Neural cell (in vitro differentiated cells): ENCODE measurements around the gene CPVL. TPM values are rescaled to one million over a fixed set of nuclear protein-coding genes. Genes with fewer than 3 reads are reported as not detected.

Experiments used
- H2AFZ ChIP-seq: fragments of 200-600, 300-800 bp; sonication (generic), shearing (Covaris generic); 2 replicates; pipeline ENCODE4 v1.6.0; 2014; ENCODE audit warnings: low read depth, mild to moderate bottlenecking, antibody characterized with exemption, low read length, moderate library complexity
- H3F3A ChIP-seq: fragments of 200-600 bp; shearing (Covaris generic); 2 replicates; pipeline ENCODE4 v1.6.1; 2016; ENCODE audit warnings: mild to moderate bottlenecking, moderate library complexity, mixed read lengths, antibody characterized with exemption, low read length; ENCODE audit not compliant: insufficient read depth, poor library complexity, severe bottlenecking
- H3K27ac ChIP-seq: fragments of 200-600, 300-800 bp; sonication (generic), shearing (Covaris generic); 2 replicates; pipeline ENCODE4 v1.5.1; 2014; ENCODE audit warnings: mild to moderate bottlenecking, low read length, moderate library complexity
- H3K27me3 ChIP-seq: fragments of 300-800, 200-600 bp; sonication (generic), shearing (Covaris generic); 2 replicates; pipeline ENCODE4 v1.6.0; 2014; ENCODE audit warnings: mild to moderate bottlenecking, low read depth, low read length, moderate library complexity; ENCODE audit not compliant: insufficient read depth
- H3K36me3 ChIP-seq: fragments of 300-800, 200-600 bp; sonication (generic), shearing (Covaris generic); 2 replicates; pipeline ENCODE4 v1.5.1; 2014; ENCODE audit warnings: mild to moderate bottlenecking, antibody characterized with exemption, low read length, moderate library complexity; ENCODE audit not compliant: insufficient read depth
- H3K4me2 ChIP-seq: fragments of 300-800, 200-600 bp; sonication (generic), shearing (Covaris generic); 2 replicates; pipeline ENCODE4 v1.6.0; 2014; ENCODE audit warnings: mild to moderate bottlenecking, low read length
- H3K4me3 ChIP-seq: fragments of 300-800, 200-600 bp; sonication (generic), shearing (Covaris generic); 2 replicates; pipeline ENCODE4 v1.5.1; 2014; ENCODE audit warnings: mild to moderate bottlenecking, low read length, moderate library complexity
- H3K79me2 ChIP-seq: fragments of 200-600 bp; shearing (Covaris generic); replicated peaks from 2 replicates; pipeline ENCODE4 v1.6.0; 2014; ENCODE audit warnings: mild to moderate bottlenecking, low read length, moderate library complexity; ENCODE audit not compliant: insufficient read depth
- H3K9ac ChIP-seq: fragments of 300-800, 200-600 bp; sonication (generic), shearing (Covaris generic); 2 replicates; pipeline ENCODE4 v1.6.1; 2016; ENCODE audit warnings: mild to moderate bottlenecking, low read length, mixed read lengths
- H3K9me2 ChIP-seq: fragments of 200-600 bp; shearing (Covaris generic); 2 replicates; pipeline ENCODE4 v1.6.1; 2016; ENCODE audit warnings: mild to moderate bottlenecking, low read length, mixed read lengths; ENCODE audit not compliant: insufficient read depth
- H3K9me3 ChIP-seq: fragments of 200-600, 300-800 bp; sonication (generic), shearing (Covaris generic); 2 replicates; pipeline ENCODE4 v1.6.1; 2016; ENCODE audit warnings: mild to moderate bottlenecking, mixed run types, low read length, moderate library complexity, mixed read lengths
- H4K20me1 ChIP-seq: fragments of 200-600 bp; shearing (Covaris generic); 2 replicates; pipeline ENCODE4 v1.6.1; 2016; ENCODE audit warnings: mild to moderate bottlenecking, mixed run types; ENCODE audit not compliant: insufficient read depth
- EP300 ChIP-seq: fragments of 450-650 bp; conservative IDR thresholded peaks from 2 replicates; pipeline ENCODE4 v1.6.1; 2014; ENCODE audit warnings: antibody characterized with exemption, mild to moderate bottlenecking, moderate library complexity; ENCODE audit not compliant: poor library complexity, severe bottlenecking
- EZH2 ChIP-seq: fragments of 200-600, 300-800 bp; shearing (Covaris generic), sonication (generic); IDR thresholded peaks from 2 replicates; pipeline ENCODE4 v1.6.1; 2014; ENCODE audit warnings: antibody characterized with exemption, low read length, borderline replicate concordance, mild to moderate bottlenecking; ENCODE audit not compliant: insufficient read depth, poor library complexity, severe bottlenecking
- MXI1 ChIP-seq: fragments of 450-650 bp; conservative IDR thresholded peaks from 2 replicates; pipeline ENCODE4 v1.6.1; 2014; ENCODE audit warnings: antibody characterized with exemption, mild to moderate bottlenecking; ENCODE audit not compliant: poor library complexity, severe bottlenecking
- POLR2AphosphoS5 ChIP-seq: IDR thresholded peaks from 2 replicates; pipeline ENCODE4 v1.6.1; 2012
- RAD21 ChIP-seq: fragments of 450-650 bp; conservative IDR thresholded peaks from 2 replicates; pipeline ENCODE4 v1.6.1; 2014; ENCODE audit warnings: antibody characterized with exemption, mild to moderate bottlenecking, moderate library complexity
- SMC3 ChIP-seq: fragments of 450-650 bp; conservative IDR thresholded peaks from 2 replicates; pipeline ENCODE4 v1.6.1; 2014; ENCODE audit warnings: antibody characterized with exemption, mild to moderate bottlenecking, moderate library complexity; ENCODE audit not compliant: poor library complexity
- TAF1 ChIP-seq: IDR thresholded peaks from 2 replicates; pipeline ENCODE4 v1.6.1; 2012; ENCODE audit warnings: low read depth
- polyA plus RNA-seq: library from polyadenylated mRNA; depleted of rRNA; stranded (reverse); fragments of >200 nt; gene quantifications from 2 replicates; pipeline ENCODE4 v1.2.3, GENCODE V29; 2014
- TF ChIP-seq, protein P1 (sequence below): IDR thresholded peaks from 2 replicates; pipeline ENCODE4 v1.6.1; 2012; ENCODE audit warnings: borderline replicate concordance
- TF ChIP-seq, protein P2 (sequence below): fragments of 450-650 bp; IDR thresholded peaks from 2 replicates; pipeline ENCODE4 v1.5.1; 2014; ENCODE audit warnings: antibody characterized with exemption, mild to moderate bottlenecking, moderate library complexity; ENCODE audit not compliant: poor library complexity, severe bottlenecking

CPVL gene
- polyA plus RNA-seq, 1 donor from 2014 or later = 13.0 TPM

DNA sequence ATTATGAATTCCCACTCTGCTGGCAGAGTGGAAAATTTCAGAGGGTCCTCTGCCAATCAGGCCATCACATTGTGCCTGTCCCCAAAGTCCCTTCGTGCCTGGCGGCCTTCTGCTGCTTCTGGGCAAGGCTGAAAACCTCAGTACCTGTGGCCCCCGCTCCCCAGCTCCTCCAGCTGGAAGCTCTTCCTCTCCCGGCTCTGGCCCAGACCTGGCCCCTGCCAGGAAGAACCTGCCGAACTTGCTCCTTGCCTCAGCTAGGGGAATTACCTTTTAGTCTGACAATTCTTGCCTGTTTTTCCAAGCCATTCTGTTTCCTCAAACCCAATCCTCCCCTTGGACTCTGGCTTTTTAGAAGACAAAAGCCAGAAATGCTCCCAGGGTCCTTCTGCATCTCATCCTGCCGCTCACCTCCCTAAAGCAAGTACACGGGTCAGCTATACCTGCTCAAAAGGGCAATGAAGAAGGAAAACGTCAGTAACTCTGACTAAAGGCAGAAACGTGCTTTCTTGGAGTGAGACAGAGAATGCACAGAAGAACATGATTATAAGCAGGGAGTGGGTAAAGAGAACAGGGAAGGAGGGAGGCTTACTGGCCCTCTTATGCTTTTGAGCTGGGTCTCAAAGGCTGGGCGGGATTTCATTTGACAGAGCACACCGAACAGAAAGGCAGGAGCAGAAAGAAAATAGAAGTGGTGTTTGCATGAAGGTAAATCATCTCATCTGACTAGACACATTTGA is 160.1 kb downstream of the CPVL start:
- Histone ChIP-seq H3K4me2 (no peak overlapping the region), H2AFZ (no peak overlapping the region), H3K27me3 (no peaks in the 10 kb centered on the region), H4K20me1 (no peaks in the 10 kb centered on the region), H3K79me2 (no peaks in the 10 kb centered on the region), H3K9ac (no peak overlapping the region), H3K9me3 (no peaks in the 10 kb centered on the region), H3K9me2 (no peaks in the 10 kb centered on the region), H3F3A (no peaks in the 10 kb centered on the region), H3K27ac (no peak overlapping the region), H3K4me3 (no peak overlapping the region), H3K36me3 (no peaks in the 10 kb centered on the region)
- TF ChIP-seq EZH2 = no peak
- no peak for TF ChIP-seq SMC3
- no peak for TF ChIP-seq RAD21

DNA sequence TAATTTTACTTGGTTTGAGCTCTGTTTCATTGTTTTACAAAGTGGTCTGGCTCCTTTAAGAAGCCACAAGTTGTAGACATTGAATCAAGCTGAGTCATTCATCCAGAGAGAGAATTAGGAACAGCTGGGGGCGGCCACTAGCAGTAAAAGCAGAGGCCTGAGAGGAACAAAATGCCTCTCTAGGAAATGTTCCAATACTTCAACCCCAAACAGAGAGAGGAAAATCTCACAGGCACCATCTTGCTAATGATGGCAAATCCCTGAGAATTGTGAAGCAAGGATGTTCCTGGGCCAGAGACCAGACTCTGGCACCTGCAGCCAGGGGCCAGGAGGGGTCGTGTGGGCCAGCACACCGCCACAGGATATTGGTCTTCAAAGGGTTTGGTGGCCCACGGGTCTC is 161.7 kb downstream of the CPVL start:
- no peaks in the 10 kb centered on the region for H3K9me2 ChIP-seq
- H2AFZ ChIP-seq = no peak overlapping the region
- TF ChIP-seq, protein P1, sequence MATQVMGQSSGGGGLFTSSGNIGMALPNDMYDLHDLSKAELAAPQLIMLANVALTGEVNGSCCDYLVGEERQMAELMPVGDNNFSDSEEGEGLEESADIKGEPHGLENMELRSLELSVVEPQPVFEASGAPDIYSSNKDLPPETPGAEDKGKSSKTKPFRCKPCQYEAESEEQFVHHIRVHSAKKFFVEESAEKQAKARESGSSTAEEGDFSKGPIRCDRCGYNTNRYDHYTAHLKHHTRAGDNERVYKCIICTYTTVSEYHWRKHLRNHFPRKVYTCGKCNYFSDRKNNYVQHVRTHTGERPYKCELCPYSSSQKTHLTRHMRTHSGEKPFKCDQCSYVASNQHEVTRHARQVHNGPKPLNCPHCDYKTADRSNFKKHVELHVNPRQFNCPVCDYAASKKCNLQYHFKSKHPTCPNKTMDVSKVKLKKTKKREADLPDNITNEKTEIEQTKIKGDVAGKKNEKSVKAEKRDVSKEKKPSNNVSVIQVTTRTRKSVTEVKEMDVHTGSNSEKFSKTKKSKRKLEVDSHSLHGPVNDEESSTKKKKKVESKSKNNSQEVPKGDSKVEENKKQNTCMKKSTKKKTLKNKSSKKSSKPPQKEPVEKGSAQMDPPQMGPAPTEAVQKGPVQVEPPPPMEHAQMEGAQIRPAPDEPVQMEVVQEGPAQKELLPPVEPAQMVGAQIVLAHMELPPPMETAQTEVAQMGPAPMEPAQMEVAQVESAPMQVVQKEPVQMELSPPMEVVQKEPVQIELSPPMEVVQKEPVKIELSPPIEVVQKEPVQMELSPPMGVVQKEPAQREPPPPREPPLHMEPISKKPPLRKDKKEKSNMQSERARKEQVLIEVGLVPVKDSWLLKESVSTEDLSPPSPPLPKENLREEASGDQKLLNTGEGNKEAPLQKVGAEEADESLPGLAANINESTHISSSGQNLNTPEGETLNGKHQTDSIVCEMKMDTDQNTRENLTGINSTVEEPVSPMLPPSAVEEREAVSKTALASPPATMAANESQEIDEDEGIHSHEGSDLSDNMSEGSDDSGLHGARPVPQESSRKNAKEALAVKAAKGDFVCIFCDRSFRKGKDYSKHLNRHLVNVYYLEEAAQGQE = no peak
- TF ChIP-seq EP300 (no peak), RAD21 (no peak), MXI1 (no peak), POLR2AphosphoS5 (no peak), SMC3 (no peak), TAF1 (no peak), EZH2 (no peak)
- TF ChIP-seq, protein P2, sequence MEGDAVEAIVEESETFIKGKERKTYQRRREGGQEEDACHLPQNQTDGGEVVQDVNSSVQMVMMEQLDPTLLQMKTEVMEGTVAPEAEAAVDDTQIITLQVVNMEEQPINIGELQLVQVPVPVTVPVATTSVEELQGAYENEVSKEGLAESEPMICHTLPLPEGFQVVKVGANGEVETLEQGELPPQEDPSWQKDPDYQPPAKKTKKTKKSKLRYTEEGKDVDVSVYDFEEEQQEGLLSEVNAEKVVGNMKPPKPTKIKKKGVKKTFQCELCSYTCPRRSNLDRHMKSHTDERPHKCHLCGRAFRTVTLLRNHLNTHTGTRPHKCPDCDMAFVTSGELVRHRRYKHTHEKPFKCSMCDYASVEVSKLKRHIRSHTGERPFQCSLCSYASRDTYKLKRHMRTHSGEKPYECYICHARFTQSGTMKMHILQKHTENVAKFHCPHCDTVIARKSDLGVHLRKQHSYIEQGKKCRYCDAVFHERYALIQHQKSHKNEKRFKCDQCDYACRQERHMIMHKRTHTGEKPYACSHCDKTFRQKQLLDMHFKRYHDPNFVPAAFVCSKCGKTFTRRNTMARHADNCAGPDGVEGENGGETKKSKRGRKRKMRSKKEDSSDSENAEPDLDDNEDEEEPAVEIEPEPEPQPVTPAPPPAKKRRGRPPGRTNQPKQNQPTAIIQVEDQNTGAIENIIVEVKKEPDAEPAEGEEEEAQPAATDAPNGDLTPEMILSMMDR = no peak

More for the DNA sequence above, 161.7 kb downstream of the CPVL start:
- Histone ChIP-seq H3K36me3 (no peaks in the 10 kb centered on the region), H3K9me3 (no peaks in the 10 kb centered on the region), H3F3A (no peaks in the 10 kb centered on the region), H3K79me2 (no peaks in the 10 kb centered on the region), H3K9ac (no peak overlapping the region), H3K4me3 (no peak overlapping the region), H3K4me2 (no peak overlapping the region), H3K27ac (no peak overlapping the region), H3K27me3 (no peaks in the 10 kb centered on the region), H4K20me1 (no peaks in the 10 kb centered on the region)
